GM18499 (cell line): ENCODE data around the gene DUSP14.
"Not testable (repeated sequence)": the region's sequence is repeated elsewhere in the genome, so short reads cannot be mapped to it uniquely, and the experiment has no call there.

Experiments
- ATAC-seq: cut with Tn5 transposase; IDR thresholded peaks from one replicate; pipeline ENCODE4 v1.9.1; 2021; ENCODE audit warnings: moderate number of reproducible peaks; ENCODE audit not compliant: insufficient read depth, unreplicated experiment

The DUSP14 gene, protein sequence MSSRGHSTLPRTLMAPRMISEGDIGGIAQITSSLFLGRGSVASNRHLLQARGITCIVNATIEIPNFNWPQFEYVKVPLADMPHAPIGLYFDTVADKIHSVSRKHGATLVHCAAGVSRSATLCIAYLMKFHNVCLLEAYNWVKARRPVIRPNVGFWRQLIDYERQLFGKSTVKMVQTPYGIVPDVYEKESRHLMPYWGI

DNA sequence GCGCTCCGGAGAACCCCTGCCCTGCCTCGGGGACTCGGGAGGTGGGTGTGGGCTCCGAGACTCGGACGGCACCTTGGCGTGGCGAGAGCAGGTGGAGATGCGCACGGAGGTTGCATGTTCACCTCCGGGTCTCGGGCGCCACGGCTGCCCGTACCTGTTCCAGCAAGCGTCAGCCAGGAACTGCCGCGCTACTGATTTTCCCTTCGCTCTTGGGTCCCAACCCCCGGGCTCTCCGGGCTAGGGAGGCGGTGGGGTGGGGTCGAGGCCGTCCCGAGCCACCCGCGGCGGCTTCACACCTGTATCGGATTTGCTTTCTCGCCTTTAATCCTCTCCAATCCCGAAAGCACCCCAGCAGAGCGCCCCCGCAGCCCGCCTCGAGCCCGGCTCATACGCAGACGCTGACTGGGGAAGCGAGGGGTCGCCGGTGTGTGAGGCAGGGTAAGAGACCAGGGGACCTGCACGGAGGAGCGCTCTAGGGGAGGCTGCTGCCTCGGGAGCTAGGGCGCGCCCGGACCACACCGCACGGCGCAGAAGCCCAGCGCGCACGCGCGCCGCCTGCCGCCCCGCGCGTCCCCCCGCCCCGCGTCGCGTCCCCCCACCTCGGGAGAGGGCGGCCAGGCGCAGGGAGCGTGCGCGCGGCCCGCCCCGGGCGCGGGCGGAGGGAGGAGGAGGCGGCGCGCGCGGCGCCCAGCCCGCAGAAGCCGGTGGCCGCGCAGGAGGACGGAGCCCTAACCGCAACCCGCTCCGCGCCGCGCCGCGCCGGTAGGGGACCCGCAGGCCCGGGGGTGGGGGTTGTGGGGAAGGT, at the start of gene DUSP14:
TSS of gene DUSP14 (plus strand) at position 695 of the 805 bp plus-strand sequence. CDS start 22,382 bp downstream, outside the sequence.
- ATAC-seq = no peak

GRCh38 chr17:37440424-37440823, 49.3 kb upstream of the DUSP14 start:
- ATAC-seq = no peak

GRCh38 chr17:37441369-37442014, 48.2 kb upstream of the DUSP14 start:
- not testable (repeated sequence) for ATAC-seq

DNA sequence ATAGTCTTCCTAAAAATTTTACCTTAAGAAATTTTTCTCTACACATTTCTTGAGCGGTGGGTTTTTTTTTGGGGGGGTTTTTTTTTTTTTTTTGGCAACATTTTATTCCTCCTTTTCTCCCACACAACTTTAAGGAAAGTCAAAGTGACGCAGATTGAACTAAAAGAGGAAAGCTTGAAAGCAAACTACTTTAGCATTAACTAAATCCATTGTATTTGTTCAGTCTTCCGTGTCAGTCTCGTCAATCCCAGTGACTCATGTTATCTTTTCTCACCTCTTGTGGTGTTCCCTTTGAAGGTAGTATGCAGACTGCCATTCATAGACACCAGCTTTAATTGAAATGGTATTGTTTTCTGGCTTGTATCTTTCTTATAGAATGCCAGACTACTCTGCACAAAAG, 43.7 kb upstream of the DUSP14 start:
- ATAC-seq = no peak

DNA sequence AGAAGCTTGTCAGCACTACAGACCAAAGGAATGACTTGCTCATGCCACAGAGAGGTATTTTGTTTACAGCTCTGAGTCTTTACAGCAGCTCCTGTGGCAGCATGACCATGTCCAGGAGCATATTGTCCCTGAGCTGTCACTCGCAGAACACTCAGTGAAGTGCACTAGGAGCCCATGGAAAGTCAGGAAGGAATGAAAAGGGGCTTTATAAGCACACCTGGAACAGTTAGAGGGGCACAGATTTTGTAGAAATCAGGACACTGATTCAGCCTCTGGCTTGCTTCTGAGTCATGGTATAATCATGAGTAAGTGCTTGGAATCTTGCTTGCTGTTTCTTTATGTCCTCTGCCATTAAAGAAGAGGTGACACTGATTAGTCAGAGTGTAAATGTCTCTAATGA, 42.0 kb upstream of the DUSP14 start:
- ATAC-seq = no peak

- ATAC-seq = no peak
Observed at GRCh38 chr17:37450112-37450511, 39.6 kb upstream of the DUSP14 start.

DNA sequence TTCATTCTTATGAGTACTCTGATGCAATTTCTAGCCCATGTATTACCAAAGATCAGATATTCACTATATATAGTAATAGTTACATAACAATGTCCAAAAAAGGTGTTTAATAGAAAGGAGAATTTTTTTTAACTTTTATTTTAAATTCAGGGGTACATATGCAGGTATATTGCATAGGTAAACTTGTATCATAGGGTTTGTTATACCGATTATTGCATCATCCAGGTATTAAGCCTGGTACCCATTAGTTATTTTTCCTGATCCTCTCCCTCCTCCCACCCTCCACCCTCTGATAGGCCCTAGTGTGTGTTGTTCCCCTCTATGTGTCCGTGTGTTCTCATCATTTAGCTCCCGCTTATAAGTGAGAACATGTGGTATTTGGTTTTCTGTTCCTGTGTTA, 31.9 kb upstream of the DUSP14 start:
- not testable (repeated sequence) for ATAC-seq

GRCh38 chr17:37458805-37459204, 30.9 kb upstream of the DUSP14 start:
- no peak for ATAC-seq

DNA sequence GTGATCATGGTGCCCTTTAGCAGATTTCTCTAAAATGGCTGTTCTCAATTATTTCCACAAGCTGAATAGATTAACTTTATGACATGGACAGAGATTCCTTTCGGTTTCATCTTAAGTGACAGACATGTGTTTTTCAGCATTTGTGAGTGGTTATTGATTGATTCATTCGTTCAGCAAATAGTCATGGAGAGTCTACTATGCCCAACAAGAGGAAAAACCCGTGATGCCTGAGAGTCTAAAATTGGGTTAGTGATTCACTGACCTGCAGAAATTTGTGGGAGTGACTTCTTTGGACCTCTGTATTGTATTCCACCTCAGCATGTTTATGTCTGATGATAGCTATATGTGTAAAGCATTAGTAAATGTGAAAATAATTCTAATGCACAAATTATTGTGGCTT, 28.0 kb upstream of the DUSP14 start:
- ATAC-seq = no peak

GRCh38 chr17:37462492-37462891, 27.2 kb upstream of the DUSP14 start:
- ATAC-seq = no peak

DNA sequence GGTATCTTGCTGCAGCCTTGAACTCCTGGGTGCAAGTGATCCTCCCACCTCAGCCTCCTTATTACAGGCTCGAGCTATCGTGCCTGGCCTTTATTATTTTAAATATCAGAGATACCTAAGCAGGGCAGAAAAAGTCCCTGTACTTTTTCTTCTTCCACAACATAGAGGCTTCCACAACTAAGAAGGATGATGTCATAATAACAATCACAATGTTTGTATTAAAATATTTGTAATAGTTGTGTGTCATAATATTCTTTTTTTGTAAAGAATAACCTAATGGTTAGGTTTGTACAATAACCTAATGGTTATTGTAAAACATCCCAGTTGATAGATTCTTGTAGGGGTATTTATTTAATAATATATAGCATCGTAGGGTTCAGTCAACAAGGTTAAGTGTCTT, 26.7 kb upstream of the DUSP14 start:
- ATAC-seq = no peak

DNA sequence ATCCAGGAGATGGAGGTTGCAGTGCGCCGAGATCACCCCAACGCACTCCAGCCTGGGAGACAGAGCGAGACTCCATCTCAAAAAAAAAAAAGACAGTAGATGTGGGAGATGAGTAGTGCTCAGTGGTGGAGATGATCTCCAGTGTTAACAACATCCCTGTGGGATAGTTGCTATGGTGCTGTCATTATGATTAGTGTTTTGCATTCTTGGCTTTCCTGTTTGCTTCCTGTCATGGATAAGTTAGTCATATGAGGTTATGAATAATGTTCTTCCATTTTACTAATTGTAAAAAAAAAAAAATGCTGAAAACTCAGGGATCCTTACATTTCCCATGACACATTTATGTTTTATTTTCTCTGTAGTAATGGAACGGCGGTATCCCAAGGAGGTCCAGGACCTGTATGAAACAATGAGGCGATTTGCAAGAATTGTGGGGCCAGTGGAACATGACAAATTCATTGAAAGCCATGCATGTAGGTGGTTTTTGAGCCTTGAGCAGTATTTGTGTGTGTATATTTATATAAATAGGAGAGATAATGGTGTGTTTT, 24.5 kb upstream of the DUSP14 start:
- no peak for ATAC-seq

DNA sequence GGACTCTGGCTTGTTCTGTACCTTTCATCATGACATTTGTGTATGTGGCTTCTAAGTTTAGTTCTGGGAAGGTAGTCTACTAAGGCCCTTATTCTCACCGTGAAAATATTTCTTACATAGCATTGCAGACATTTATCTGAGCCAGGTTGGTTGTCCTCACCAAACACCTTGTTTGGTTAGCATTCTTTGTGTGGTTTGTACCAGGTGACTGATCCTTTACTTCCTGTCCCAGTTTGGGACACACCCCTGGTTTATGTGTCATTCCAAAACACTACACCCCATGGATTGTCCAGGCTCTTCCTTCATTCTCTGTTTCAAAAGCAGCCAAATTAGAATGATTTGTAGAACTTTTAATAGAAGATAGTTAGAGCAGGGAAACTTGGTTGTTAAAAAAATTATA, 23.2 kb upstream of the DUSP14 start:
- ATAC-seq = no peak

DNA sequence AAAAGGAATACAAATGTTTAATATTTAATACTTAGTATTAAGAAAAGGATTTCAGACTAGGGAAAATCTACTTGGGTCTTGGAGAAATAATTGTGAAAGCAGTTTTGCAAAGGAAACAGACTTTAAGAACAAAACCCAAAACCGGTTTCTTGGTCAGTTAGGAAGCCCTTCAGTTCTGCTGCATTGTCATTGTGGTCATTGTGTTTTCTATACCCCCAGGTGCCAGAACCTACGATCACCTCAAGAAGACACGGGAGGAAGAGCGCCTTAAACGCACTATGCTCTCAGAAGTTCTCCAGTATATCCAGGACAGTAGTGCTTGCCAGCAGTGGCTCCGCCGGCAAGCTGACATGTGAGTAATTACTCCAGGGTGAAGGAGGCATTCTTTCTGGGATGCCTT, 19.5 kb upstream of the DUSP14 start:
- ATAC-seq = no peak

DNA sequence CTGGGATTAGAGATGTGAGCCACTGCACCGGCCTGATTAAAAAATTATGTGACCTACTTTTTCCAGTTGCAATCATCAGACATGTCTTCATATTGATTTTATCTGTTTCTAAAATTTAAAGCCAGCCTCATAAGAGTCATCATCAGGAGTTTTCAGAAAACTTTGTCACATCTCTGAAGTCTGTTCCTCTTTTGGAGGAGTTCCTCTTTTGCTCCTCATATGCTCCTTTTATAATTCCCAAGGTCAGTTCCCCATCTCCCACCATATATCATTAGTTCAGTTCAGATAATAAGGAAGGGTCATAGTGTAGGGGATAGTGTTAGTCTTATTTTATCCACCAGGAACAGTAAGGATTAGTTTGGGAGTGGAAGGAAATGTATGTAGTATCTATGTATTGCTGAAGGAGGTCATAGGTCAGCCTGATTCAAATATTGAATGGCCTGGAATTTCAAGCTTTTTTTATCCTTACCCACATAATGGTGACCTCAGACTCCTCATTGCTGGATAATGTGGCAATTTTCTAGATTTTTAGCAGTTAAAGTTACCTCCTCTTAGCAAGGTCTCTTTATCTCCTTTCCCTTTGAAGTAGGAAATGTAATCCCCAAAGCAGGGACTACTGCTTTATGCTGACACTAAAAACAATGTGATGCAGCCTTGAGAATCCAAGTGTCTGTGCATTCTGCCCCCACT, 13.8 kb upstream of the DUSP14 start:
- no peak for ATAC-seq

GRCh38 chr17:37476431-37477120, 13.1 kb upstream of the DUSP14 start:
- no peak for ATAC-seq

DNA sequence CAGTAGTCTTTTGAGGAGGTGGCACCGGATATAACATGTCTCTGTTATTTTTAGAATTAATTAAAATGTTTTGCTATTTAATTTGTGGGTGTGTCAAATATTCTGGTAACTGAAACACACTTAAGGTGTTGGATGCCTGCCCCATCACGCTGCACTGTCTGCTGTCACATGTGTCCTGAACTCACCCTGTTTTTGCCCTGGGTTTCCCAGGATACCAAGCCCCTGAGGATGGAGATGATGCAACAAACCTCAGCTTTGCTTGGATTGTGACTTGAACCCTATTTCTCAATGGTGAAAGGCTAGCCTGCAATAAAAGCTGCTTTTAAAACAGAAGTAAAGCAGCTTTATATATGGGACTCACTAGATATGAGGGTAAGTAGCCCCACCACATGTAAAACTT, 11.5 kb upstream of the DUSP14 start:
- ATAC-seq = no peak

DNA sequence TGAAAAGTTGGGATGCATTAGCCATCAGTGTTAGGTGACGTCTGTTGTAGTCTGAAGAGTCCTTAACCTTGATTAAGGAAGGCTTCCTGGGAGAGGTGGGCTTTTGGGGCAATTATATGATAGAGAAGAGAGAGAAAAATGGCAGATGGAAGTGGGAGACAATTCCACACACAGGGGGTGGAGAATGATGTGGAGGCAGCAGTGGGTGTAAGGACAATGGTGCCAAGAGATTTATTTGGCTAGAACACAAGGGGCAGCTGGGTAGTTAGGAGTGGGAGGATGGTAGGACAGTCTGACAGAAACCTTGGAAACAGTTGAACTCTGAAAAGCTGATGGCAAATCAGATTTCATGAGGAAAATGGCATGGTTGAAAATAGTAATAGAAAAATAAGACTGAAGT, 10.7 kb upstream of the DUSP14 start:
- no peak for ATAC-seq

DNA sequence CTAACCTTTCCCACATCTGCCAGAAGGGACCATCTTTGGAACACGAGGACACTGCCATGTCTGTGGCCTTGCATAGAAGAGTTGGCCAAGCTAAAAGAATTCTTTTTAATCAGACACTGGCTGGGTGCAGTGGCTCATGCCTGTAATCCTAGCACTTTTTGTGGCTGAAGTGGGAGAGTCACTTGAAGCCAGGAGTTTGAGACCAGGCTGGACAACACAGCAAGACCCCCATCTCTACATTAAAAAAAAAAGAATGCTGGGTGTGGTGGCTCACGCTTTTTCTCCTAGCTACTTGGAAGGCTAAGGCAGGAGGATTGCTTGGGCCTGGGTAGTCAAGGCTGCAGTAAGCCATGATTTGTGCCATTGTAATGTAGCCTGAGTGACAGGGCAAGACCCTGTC, 9.3 kb upstream of the DUSP14 start:
- ATAC-seq = no peak
